CD14-positive monocyte (primary cell): ENCODE measurements around the gene FAM120A. TPM values are rescaled to one million over a fixed set of nuclear protein-coding genes. Genes with fewer than 3 reads are reported as not detected.

Experiments
- DNase-seq, 3 donors: peaks; one replicate each; pipeline ENCODE4 v3.0.0-alpha.2; 2011 to 2022
- H2AFZ ChIP-seq: 2 replicates; pipeline ENCODE4 v1.6.0; 2012; ENCODE audit warnings: mild to moderate bottlenecking, low read depth, low read length, inconsistent platforms; ENCODE audit not compliant: insufficient read depth, poor library complexity, severe bottlenecking
- H3K27ac ChIP-seq, 2 donors: 1 replicate in 1 of 2; 2 replicates in 1 of 2; pipeline ENCODE4 v1.5.1; 2012 to 2013; ENCODE audit warnings: low read length in 2 of 2, control low read depth in 1 of 2, inconsistent platforms in 1 of 2, low read depth in 1 of 2, mild to moderate bottlenecking in 1 of 2
- H3K27me3 ChIP-seq, 2 donors: one replicate each; pipeline versions ENCODE4 v1.6.0 to v1.6.1; 2011 to 2013; ENCODE audit warnings: low read length in 2 of 2; ENCODE audit not compliant: control insufficient read depth in 2 of 2, insufficient read depth in 2 of 2
- H3K36me3 ChIP-seq, 2 donors: replicated peaks in 1 of 2; 1 replicate in 1 of 2; 2 replicates in 1 of 2; pipeline versions ENCODE4 v1.5.1 to v1.6.1; 2012 to 2013; ENCODE audit warnings: low read length in 2 of 2, control low read depth in 1 of 2, inconsistent platforms in 1 of 2, mild to moderate bottlenecking in 1 of 2; ENCODE audit not compliant: insufficient read depth in 2 of 2, control insufficient read depth in 1 of 2
- H3K4me1 ChIP-seq, 2 donors: 1 replicate in 1 of 2; 2 replicates in 1 of 2; pipeline versions ENCODE4 v1.5.1 to v1.6.1; 2012 to 2013; ENCODE audit warnings: low read length in 2 of 2, control low read depth in 1 of 2, inconsistent platforms in 1 of 2, mild to moderate bottlenecking in 1 of 2, moderate library complexity in 1 of 2; ENCODE audit not compliant: insufficient read depth in 2 of 2, control insufficient read depth in 1 of 2
- H3K4me2 ChIP-seq: replicated peaks from 2 replicates; pipeline ENCODE3; 2012; ENCODE audit warnings: low read length, moderate library complexity, mild to moderate bottlenecking; ENCODE audit not compliant: poor library complexity, severe bottlenecking; ENCODE audit errors: extremely low read depth
- H3K4me3 ChIP-seq, 3 experiments: fragments of 200-600 bp in 1 of 3; sonication (generic) in 1 of 3; replicated peaks in 1 of 3; 1 replicate in 2 of 3; 2 replicates in 1 of 3; pipeline ENCODE4 v1.5.1; 2011 to 2013; ENCODE audit warnings: low read length in 3 of 3, mild to moderate bottlenecking in 3 of 3, control low read depth in 2 of 3, low read depth in 2 of 3, inconsistent platforms in 1 of 3, moderate library complexity in 1 of 3
- H3K79me2 ChIP-seq: 2 replicates; pipeline ENCODE4 v1.6.0; 2012; ENCODE audit warnings: mild to moderate bottlenecking, control low read depth, inconsistent platforms, low read length, moderate library complexity; ENCODE audit not compliant: insufficient read depth
- H3K9ac ChIP-seq: 2 replicates; pipeline ENCODE4 v1.6.0; 2017; ENCODE audit warnings: low read length, mild to moderate bottlenecking; ENCODE audit not compliant: insufficient read depth, poor library complexity, severe bottlenecking
- H3K9me3 ChIP-seq, 2 donors: replicated peaks in 1 of 2; 1 replicate in 1 of 2; 2 replicates in 1 of 2; pipeline versions ENCODE4 v1.5.1 to v1.6.1; 2012 to 2013; ENCODE audit warnings: low read length in 2 of 2, control low read depth in 1 of 2; ENCODE audit not compliant: control insufficient read depth in 1 of 2, insufficient read depth in 1 of 2
- H4K20me1 ChIP-seq: 2 replicates; pipeline ENCODE4 v1.6.0; 2012; ENCODE audit warnings: mild to moderate bottlenecking, low read length, control low read depth, moderate library complexity; ENCODE audit not compliant: insufficient read depth
- H3K27ac Mint-ChIP-seq, 7 donors: one replicate each; pipeline ENCODE4 v1.8.0; 2020; ENCODE audit warnings: mild to moderate bottlenecking in 7 of 7, mixed read lengths in 7 of 7, moderate library complexity in 6 of 7, inconsistent platforms in 2 of 7
- H3K27me3 Mint-ChIP-seq, 3 donors: one replicate each; pipeline ENCODE4 v1.8.0; 2021 to 2022; ENCODE audit warnings: low read depth in 3 of 3, mild to moderate bottlenecking in 3 of 3, mixed read lengths in 3 of 3, moderate library complexity in 3 of 3, inconsistent platforms in 1 of 3
- H3K36me3 Mint-ChIP-seq, 2 donors: one replicate each; pipeline ENCODE4 v1.8.0; 2020; ENCODE audit warnings: mixed read lengths in 2 of 2, inconsistent platforms in 1 of 2, mild to moderate bottlenecking in 1 of 2
- H3K4me1 Mint-ChIP-seq: one replicate; pipeline ENCODE4 v1.8.0; 2020; ENCODE audit warnings: mild to moderate bottlenecking, mixed read lengths
- H3K4me3 Mint-ChIP-seq, 2 donors: one replicate each; pipeline ENCODE4 v1.8.0; 2020; ENCODE audit warnings: mild to moderate bottlenecking in 2 of 2, mixed read lengths in 2 of 2, moderate library complexity in 1 of 2
- H3K9me3 Mint-ChIP-seq, 7 donors: one replicate each; pipeline ENCODE4 v1.8.0; 2020 to 2022; ENCODE audit warnings: mixed read lengths in 7 of 7, mild to moderate bottlenecking in 6 of 7, moderate library complexity in 6 of 7, inconsistent platforms in 2 of 7
- WGBS: methylation state at CpG from one replicate; pipeline ENCODE4 v1.1.5; 2013; ENCODE audit warnings: missing lambda C conversion rate; ENCODE audit not compliant: insufficient coverage; 5-methylcytosine and 5-hydroxymethylcytosine counted together
- intact Hi-C, 2 donors: fragments of 100-400 bp; cut with micrococcal nuclease; formaldehyde crosslinking; loops; one replicate each; pipeline versions ENCODE4 v1.15.0 to v1.15.1; 2023
- polyA plus RNA-seq, 3 donors: library from polyadenylated mRNA; depleted of rRNA in 1 of 3; unstranded in 2 of 3; stranded (reverse) in 1 of 3; fragments of 300-500 nt in 2 of 3; fragments of >200 nt in 1 of 3; fragmentation: Illumina TruSeq in 2 of 3; gene quantifications; 1 replicate in 2 of 3; 2 replicates in 1 of 3; pipeline ENCODE4 v1.2.3, GENCODE V29; 2012 to 2021
- TF ChIP-seq, protein P1 (sequence below): fragments of 200-600 bp; IDR thresholded peaks from one replicate; pipeline ENCODE4 v1.8.0; 2022; ENCODE audit warnings: antibody characterized with exemption, mild to moderate bottlenecking

The FAM120A gene
- polyA plus RNA-seq, 3 donors = 10.4 to 76.6 (median 12.7) TPM

DNA sequence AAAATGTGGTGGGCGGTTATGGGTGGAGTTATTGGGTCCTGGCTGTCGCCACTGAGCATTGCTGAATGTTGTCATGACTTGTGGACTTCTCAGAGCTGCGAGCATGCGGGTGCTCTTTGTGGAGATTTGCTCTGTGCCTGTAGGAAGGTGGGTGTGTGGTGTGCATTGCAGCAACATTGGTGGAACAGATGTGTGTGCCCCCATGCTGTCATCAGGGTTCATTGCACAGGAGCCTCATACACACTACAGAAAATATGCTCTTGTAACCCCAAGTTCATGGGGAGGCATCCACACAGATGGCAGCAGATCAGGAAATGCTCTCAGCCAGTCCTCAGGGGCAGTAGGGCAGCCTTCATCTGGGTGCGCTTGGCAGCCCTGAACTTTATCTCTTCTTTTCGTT, 69.0 kb downstream of the FAM120A start:
- peaks cover 85% of the 10 kb centered on the region for H3K79me2 ChIP-seq
- H3K9me3 ChIP-seq = no peaks in the 10 kb centered on the region
- intact Hi-C loops = no loop called here
- Mint-ChIP-seq H3K9me3 (no peaks in the 10 kb centered on the region), H3K27ac (peak overlapping the region in 4 of 7 donors; percentile 27 to 86 (median 70)), H3K4me3 (no peak overlapping the region), H3K4me1 (peaks cover 2% of the 10 kb centered on the region), H3K36me3 (peaks cover 77 to 83% of the 10 kb centered on the region in 2 donors), H3K27me3 (no peaks in the 10 kb centered on the region)
- H4K20me1 ChIP-seq = peaks cover 68% of the 10 kb centered on the region
- peak; percentile 25 to 39 (median 31) for DNase-seq
- H2AFZ ChIP-seq = no peak overlapping the region
- TF ChIP-seq, protein P1, sequence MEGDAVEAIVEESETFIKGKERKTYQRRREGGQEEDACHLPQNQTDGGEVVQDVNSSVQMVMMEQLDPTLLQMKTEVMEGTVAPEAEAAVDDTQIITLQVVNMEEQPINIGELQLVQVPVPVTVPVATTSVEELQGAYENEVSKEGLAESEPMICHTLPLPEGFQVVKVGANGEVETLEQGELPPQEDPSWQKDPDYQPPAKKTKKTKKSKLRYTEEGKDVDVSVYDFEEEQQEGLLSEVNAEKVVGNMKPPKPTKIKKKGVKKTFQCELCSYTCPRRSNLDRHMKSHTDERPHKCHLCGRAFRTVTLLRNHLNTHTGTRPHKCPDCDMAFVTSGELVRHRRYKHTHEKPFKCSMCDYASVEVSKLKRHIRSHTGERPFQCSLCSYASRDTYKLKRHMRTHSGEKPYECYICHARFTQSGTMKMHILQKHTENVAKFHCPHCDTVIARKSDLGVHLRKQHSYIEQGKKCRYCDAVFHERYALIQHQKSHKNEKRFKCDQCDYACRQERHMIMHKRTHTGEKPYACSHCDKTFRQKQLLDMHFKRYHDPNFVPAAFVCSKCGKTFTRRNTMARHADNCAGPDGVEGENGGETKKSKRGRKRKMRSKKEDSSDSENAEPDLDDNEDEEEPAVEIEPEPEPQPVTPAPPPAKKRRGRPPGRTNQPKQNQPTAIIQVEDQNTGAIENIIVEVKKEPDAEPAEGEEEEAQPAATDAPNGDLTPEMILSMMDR = peak; percentile 36
- H3K4me3 ChIP-seq = no peak overlapping the region
- H3K27ac ChIP-seq = peak overlapping the region; percentile 7 to 54
- no peak overlapping the region for H3K4me2 ChIP-seq
- peaks cover 52 to 94% of the 10 kb centered on the region in 2 donors for H3K36me3 ChIP-seq
- no peak overlapping the region for H3K9ac ChIP-seq
- 100% methylated on average over 3 of the region's 6 CpGs for WGBS
- H3K27me3 ChIP-seq = no peaks in the 10 kb centered on the region
- no peaks in the 10 kb centered on the region for H3K4me1 ChIP-seq

DNA sequence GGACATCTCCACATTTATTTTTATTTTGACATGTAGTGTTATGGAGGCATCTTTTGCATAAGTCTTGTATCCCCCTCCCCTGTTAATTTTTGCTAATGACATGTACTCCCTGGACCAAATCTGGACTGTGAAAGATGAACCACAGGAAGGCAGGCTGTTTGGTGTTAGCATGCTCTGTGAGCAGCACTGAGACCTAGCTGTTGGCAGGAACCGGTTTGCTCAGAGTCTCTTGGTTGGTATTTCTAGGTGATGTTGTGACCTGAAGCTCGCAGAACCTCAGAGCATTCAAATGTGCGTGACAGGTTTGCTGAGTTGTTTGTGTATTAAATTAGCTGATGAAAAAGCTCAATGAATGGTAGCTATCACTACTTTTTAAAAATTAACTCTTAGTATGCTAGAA, 71.3 kb downstream of the FAM120A start:
- H3K36me3 ChIP-seq = peaks cover 57 to 96% of the 10 kb centered on the region in 2 donors
- no peaks in the 10 kb centered on the region for H3K9me3 ChIP-seq
- peak overlapping the region in 1 of 2 donors; percentile 55 for H3K27ac ChIP-seq
- H3K27me3 ChIP-seq = no peaks in the 10 kb centered on the region
- intact Hi-C loops = no loop called here
- 92% methylated on average over 2 of the region's 3 CpGs for WGBS
- Mint-ChIP-seq H3K4me1 (peaks cover 2% of the 10 kb centered on the region), H3K36me3 (peaks cover 80 to 88% of the 10 kb centered on the region in 2 donors), H3K27me3 (no peaks in the 10 kb centered on the region), H3K27ac (peak overlapping the region in 1 of 7 donors; percentile 74), H3K4me3 (no peak overlapping the region), H3K9me3 (no peaks in the 10 kb centered on the region)
- H3K4me3 ChIP-seq = no peak overlapping the region
- H3K9ac ChIP-seq = no peak overlapping the region
- TF ChIP-seq, protein P1 = no peak
- H2AFZ ChIP-seq = no peak overlapping the region
- H3K4me2 ChIP-seq = no peak overlapping the region
- DNase-seq = no peak
- H3K4me1 ChIP-seq = no peaks in the 10 kb centered on the region
- peaks cover 83% of the 10 kb centered on the region for H3K79me2 ChIP-seq
- H4K20me1 ChIP-seq = peaks cover 75% of the 10 kb centered on the region
